PC-3 (cell line): ENCODE data around the gene KRT23. TPM values are rescaled to one million over a fixed set of nuclear protein-coding genes. Genes with fewer than 3 reads are reported as not detected.

Experiments used
- ATAC-seq: fragments of 200-7000 bp; cut with Tn5 transposase; 2 replicates; pipeline ENCODE4 v1.9.1; 2020; ENCODE audit warnings: mild to moderate bottlenecking, moderate library complexity
- BruUV-seq: library from RNA; stranded (reverse); fragments of 400-500 nt; replicated peaks from 2 replicates; lab custom pipeline; 2021; lab: Mats Ljungman, UMichigan
- CTCF ChIA-PET: fragments of 300-600 bp; sonication (Branson Sonifier 250); formaldehyde crosslinking; loops from one replicate; lab custom pipeline; 2022; ENCODE audit warnings: antibody characterized with exemption; lab: Charles Lee
- POLR2A ChIA-PET: fragments of 300-600 bp; sonication (Branson Sonifier 250); formaldehyde crosslinking; loops from one replicate; lab custom pipeline; 2022; ENCODE audit warnings: antibody characterized with exemption; ENCODE audit not compliant: unreplicated experiment; lab: Charles Lee
- DNase-seq: peaks from one replicate; pipeline ENCODE4 v3.0.0-alpha.2; 2015
- H2AFZ ChIP-seq: fragments of 300-600 bp; sonication (generic); 2 replicates; pipeline ENCODE4 v1.6.0; 2016; ENCODE audit warnings: antibody characterized with exemption, low read length
- H3F3A ChIP-seq: fragments of 300-600 bp; sonication (generic); one replicate; pipeline ENCODE4 v1.6.0; 2017; ENCODE audit warnings: antibody characterized with exemption, low read length, control low read depth, mild to moderate bottlenecking; ENCODE audit not compliant: unreplicated experiment
- H3K27ac ChIP-seq: fragments of 300-600 bp; sonication (generic); 2 replicates; pipeline ENCODE4 v1.5.1; 2016; ENCODE audit warnings: mild to moderate bottlenecking, low read length
- H3K27me3 ChIP-seq: fragments of 300-600 bp; sonication (generic); 2 replicates; pipeline ENCODE4 v1.6.1; 2016; ENCODE audit warnings: low read length, mixed read lengths
- H3K36me3 ChIP-seq: fragments of 300-600 bp; sonication (generic); 2 replicates; pipeline ENCODE4 v1.6.1; 2016; ENCODE audit warnings: low read depth, mixed run types, low read length, mixed read lengths
- H3K4me1 ChIP-seq: fragments of 300-600 bp; sonication (generic); 2 replicates; pipeline ENCODE4 v1.5.1; 2016; ENCODE audit warnings: low read length; ENCODE audit not compliant: insufficient read depth
- H3K4me2 ChIP-seq: fragments of 300-600 bp; sonication (generic); 2 replicates; pipeline ENCODE4 v1.6.0; 2016; ENCODE audit warnings: low read length
- H3K4me3 ChIP-seq: fragments of 300-600 bp; sonication (generic); 2 replicates; pipeline ENCODE4 v1.5.1; 2016; ENCODE audit warnings: mild to moderate bottlenecking, low read length, mixed read lengths
- H3K79me2 ChIP-seq: fragments of 300-600 bp; sonication (generic); 2 replicates; pipeline ENCODE4 v1.6.1; 2017; ENCODE audit warnings: low read length, mixed read lengths
- H3K9ac ChIP-seq: fragments of 300-600 bp; sonication (generic); 2 replicates; pipeline ENCODE4 v1.6.0; 2016; ENCODE audit warnings: mild to moderate bottlenecking, low read length
- H3K9me2 ChIP-seq: fragments of 300-600 bp; sonication (generic); replicated peaks from 2 replicates; pipeline ENCODE4 v1.6.1; 2016; ENCODE audit warnings: mixed run types, low read length, mixed read lengths
- H3K9me3 ChIP-seq: fragments of 300-600 bp; sonication (generic); 2 replicates; pipeline ENCODE4 v1.6.1; 2016; ENCODE audit warnings: low read length, mixed read lengths
- H4K20me1 ChIP-seq: fragments of 300-600 bp; sonication (generic); 2 replicates; pipeline ENCODE4 v1.6.1; 2016; ENCODE audit warnings: low read length, mixed read lengths
- CTCF ChIP-seq: fragments of 300-600 bp; sonication (generic); conservative IDR thresholded peaks from 2 replicates; pipeline ENCODE4 v1.5.1; 2017; ENCODE audit warnings: antibody characterized with exemption, low read depth, mild to moderate bottlenecking, low read length
- EZH2 ChIP-seq: fragments of 300-600 bp; sonication (generic); IDR thresholded peaks from one replicate; pipeline ENCODE4 v1.6.1; 2017; ENCODE audit warnings: antibody characterized with exemption, mild to moderate bottlenecking, low read length; ENCODE audit not compliant: unreplicated experiment
- EZH2phosphoT487 ChIP-seq: fragments of 300-600 bp; sonication (generic); IDR thresholded peaks from 2 replicates; pipeline ENCODE4 v1.6.1; 2018; ENCODE audit warnings: mild to moderate bottlenecking, antibody characterized with exemption, low read length, borderline replicate concordance
- intact Hi-C: fragments of 100-400 bp; cut with micrococcal nuclease; formaldehyde crosslinking; loops from 2 replicates; pipeline ENCODE4 v1.9.0; 2023
- total RNA-seq: library from RNA; depleted of rRNA; stranded (reverse); fragments of >200 nt; gene quantifications from 2 replicates; pipeline ENCODE4 v1.2.3, GENCODE V29; 2014

The KRT23 gene
- total RNA-seq, 1 experiment from 2014 or later, result not detected

- Histone ChIP-seq H3K79me2 (no peaks in the 10 kb centered on the region), H3K9me2 (no peaks in the 10 kb centered on the region), H3K4me1 (no peaks in the 10 kb centered on the region), H3K4me2 (no peak overlapping the region), H3F3A (no peaks in the 10 kb centered on the region), H3K4me3 (no peak overlapping the region), H2AFZ (no peak overlapping the region), H3K36me3 (no peaks in the 10 kb centered on the region), H3K9ac (no peak overlapping the region), H4K20me1 (no peaks in the 10 kb centered on the region), H3K9me3 (no peaks in the 10 kb centered on the region), H3K27me3 (no peaks in the 10 kb centered on the region), H3K27ac (no peak overlapping the region)
- intact Hi-C loops, result no loop called here
- DNase-seq, result no peak
- no TSS peak for BruUV-seq
- CTCF ChIA-PET, result no interaction called here
- no peak for ATAC-seq
- POLR2A ChIA-PET, result no interaction called here
- TF ChIP-seq CTCF, result no peak
- no peak for TF ChIP-seq EZH2phosphoT487
- no peak for TF ChIP-seq EZH2
Observed at GRCh38 chr17:40878044-40878443, 59.4 kb downstream of the KRT23 start.

GRCh38 chr17:40873801-40874200 is 63.6 kb downstream of the KRT23 start:
- no peak overlapping the region for H2AFZ ChIP-seq
- no peak overlapping the region for H3K4me3 ChIP-seq
- DNase-seq (no peak), ATAC-seq (no peak)
- no peak overlapping the region for H3K4me2 ChIP-seq
- no peaks in the 10 kb centered on the region for H3K9me2 ChIP-seq
- ChIA-PET POLR2A (no interaction called here), CTCF (interaction anchor here (0.5 kb wide), 1 partner anchor 730 kb away, joined by 3 read pairs; no protein-coding TSS in a partner anchor)
- H3K4me1 ChIP-seq, result no peaks in the 10 kb centered on the region
- no peak overlapping the region for H3K27ac ChIP-seq
- H3F3A ChIP-seq, result no peaks in the 10 kb centered on the region
- H3K9me3 ChIP-seq, result no peaks in the 10 kb centered on the region
- no peaks in the 10 kb centered on the region for H4K20me1 ChIP-seq
- no peak overlapping the region for H3K9ac ChIP-seq
- TF ChIP-seq EZH2phosphoT487 (no peak), EZH2 (no peak), CTCF (no peak)
- no peaks in the 10 kb centered on the region for H3K27me3 ChIP-seq
- intact Hi-C loops, result no loop called here
- BruUV-seq, result no TSS peak
- H3K79me2 ChIP-seq, result no peaks in the 10 kb centered on the region
- no peaks in the 10 kb centered on the region for H3K36me3 ChIP-seq

- ATAC-seq, result no peak
- CTCF ChIA-PET, result no interaction called here
- POLR2A ChIA-PET, result no interaction called here
Observed at GRCh38 chr17:40873255-40873654, 64.2 kb downstream of the KRT23 start.

More at GRCh38 chr17:40873255-40873654, 64.2 kb downstream of the KRT23 start:
- DNase-seq, result no peak
- Histone ChIP-seq H3K9me3 (no peaks in the 10 kb centered on the region), H3F3A (no peaks in the 10 kb centered on the region), H3K79me2 (no peaks in the 10 kb centered on the region), H3K4me2 (no peak overlapping the region), H3K9ac (no peak overlapping the region), H4K20me1 (no peaks in the 10 kb centered on the region), H2AFZ (no peak overlapping the region), H3K4me1 (no peaks in the 10 kb centered on the region), H3K4me3 (no peak overlapping the region), H3K36me3 (no peaks in the 10 kb centered on the region), H3K27ac (no peak overlapping the region), H3K9me2 (no peaks in the 10 kb centered on the region), H3K27me3 (no peaks in the 10 kb centered on the region)
- no TSS peak for BruUV-seq
- TF ChIP-seq EZH2 (no peak), CTCF (peak; percentile 31; the same call in 1 of the 2 replicates), EZH2phosphoT487 (no peak)
- intact Hi-C loops, result no loop called here
